ENCODE results near the gene CPT2.

The CPT2 gene

GRCh38 chr1:53250325-53250724, 53.7 kb downstream of the CPT2 start:
- no peaks in the 10 kb centered on the region for H3K4me1 ChIP-seq
- H3K36me3 ChIP-seq = peaks cover 0 to 5% (median 0%) of the 10 kb centered on the region in 3 donors
- TF ChIP-seq, protein P1, sequence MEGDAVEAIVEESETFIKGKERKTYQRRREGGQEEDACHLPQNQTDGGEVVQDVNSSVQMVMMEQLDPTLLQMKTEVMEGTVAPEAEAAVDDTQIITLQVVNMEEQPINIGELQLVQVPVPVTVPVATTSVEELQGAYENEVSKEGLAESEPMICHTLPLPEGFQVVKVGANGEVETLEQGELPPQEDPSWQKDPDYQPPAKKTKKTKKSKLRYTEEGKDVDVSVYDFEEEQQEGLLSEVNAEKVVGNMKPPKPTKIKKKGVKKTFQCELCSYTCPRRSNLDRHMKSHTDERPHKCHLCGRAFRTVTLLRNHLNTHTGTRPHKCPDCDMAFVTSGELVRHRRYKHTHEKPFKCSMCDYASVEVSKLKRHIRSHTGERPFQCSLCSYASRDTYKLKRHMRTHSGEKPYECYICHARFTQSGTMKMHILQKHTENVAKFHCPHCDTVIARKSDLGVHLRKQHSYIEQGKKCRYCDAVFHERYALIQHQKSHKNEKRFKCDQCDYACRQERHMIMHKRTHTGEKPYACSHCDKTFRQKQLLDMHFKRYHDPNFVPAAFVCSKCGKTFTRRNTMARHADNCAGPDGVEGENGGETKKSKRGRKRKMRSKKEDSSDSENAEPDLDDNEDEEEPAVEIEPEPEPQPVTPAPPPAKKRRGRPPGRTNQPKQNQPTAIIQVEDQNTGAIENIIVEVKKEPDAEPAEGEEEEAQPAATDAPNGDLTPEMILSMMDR (IDR thresholded peaks at IDR 0.05) = no peak
- DNase-seq = no peak
- no peaks in the 10 kb centered on the region for H3K9me3 ChIP-seq
- H3K27ac ChIP-seq = no peak overlapping the region
- no peaks in the 10 kb centered on the region for H3K27me3 ChIP-seq
- intact Hi-C loops (cut with DNase I; ENCODE audit: low total_unique reads) = no loop called here
- no peak overlapping the region for H3K4me3 ChIP-seq

DNA sequence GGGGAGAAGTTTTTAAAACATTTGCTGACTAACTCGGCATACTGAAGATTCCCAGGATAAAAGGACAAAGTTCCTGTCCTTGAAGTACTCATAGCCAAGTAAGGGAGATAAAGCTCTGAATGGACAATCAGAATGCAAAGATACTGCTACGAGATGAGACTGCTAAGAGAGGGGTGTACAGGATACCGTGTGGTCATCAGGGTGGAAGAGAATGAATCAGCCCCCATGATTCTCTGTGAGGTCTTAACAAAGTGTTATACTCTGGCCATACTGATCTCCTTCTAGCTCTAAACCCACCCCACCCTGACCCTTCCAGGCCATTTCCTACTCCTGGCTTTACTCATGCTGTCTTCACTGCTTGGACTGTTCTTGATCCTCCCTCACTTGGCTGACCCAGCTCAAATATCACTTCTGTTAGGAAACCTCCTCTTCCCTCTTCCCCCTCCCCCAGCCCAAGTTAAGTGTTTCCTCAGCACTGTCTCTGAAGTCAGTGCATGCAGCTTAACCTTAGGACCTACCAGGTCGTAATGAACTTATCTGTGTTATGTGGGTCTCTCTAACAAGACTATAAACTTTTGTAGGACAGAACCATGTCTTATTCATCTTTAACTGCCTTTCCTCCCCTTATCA, 57.5 kb downstream of the CPT2 start:
- DNase-seq = no peak
- TF ChIP-seq, protein P1 (IDR thresholded peaks at IDR 0.05) = no peak
- Histone ChIP-seq H3K27ac (no peak overlapping the region), H3K27me3 (no peaks in the 10 kb centered on the region), H3K9me3 (no peaks in the 10 kb centered on the region), H3K4me3 (no peak overlapping the region), H3K36me3 (peaks cover 0 to 19% (median 0%) of the 10 kb centered on the region in 3 donors), H3K4me1 (no peaks in the 10 kb centered on the region)
- intact Hi-C loops (cut with DNase I; ENCODE audit: low total_unique reads) = no loop called here

DNA sequence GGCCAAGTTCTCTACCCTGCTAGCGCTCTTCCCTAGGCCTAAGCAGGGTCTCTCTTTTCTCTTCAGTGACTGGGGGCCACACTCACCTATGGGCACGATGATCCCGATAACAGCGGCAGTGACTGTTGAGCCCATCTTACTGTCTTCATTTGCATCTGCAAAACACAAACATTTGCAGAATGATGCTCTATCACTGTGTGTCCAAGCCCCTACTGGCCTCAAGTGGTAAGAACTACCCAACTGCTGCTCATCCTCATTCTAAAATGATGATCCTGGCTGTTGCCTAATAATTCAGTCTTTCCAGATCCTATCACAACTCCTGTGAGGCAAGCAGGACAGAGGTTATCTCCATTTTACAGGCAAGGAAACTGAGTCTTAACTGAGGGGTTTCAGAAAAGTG, 58.4 kb downstream of the CPT2 start:
- no peaks in the 10 kb centered on the region for H3K9me3 ChIP-seq
- no peak overlapping the region for H3K4me3 ChIP-seq
- intact Hi-C loops (cut with DNase I; ENCODE audit: low total_unique reads) = no loop called here
- H3K4me1 ChIP-seq = no peaks in the 10 kb centered on the region
- no peak for DNase-seq
- H3K27me3 ChIP-seq = no peaks in the 10 kb centered on the region
- peaks cover 0 to 25% (median 0%) of the 10 kb centered on the region in 3 donors for H3K36me3 ChIP-seq
- TF ChIP-seq, protein P1 (IDR thresholded peaks at IDR 0.05) = no peak
- H3K27ac ChIP-seq = no peak overlapping the region

- Histone ChIP-seq H3K36me3 (peaks cover 0 to 42% (median 0%) of the 10 kb centered on the region in 3 donors), H3K27me3 (no peaks in the 10 kb centered on the region), H3K9me3 (no peaks in the 10 kb centered on the region), H3K4me1 (no peaks in the 10 kb centered on the region), H3K27ac (no peak overlapping the region), H3K4me3 (no peak overlapping the region)
- TF ChIP-seq, protein P1 (IDR thresholded peaks at IDR 0.05) = no peak
- intact Hi-C loops (cut with DNase I; ENCODE audit: low total_unique reads) = no loop called here
- no peak for DNase-seq
Observed at GRCh38 chr1:53256511-53257453, 60.2 kb downstream of the CPT2 start.

GRCh38 chr1:53257454-53258081, 60.9 kb downstream of the CPT2 start:
- TF ChIP-seq, protein P1 (IDR thresholded peaks at IDR 0.05) = no peak
- Histone ChIP-seq H3K27me3 (no peaks in the 10 kb centered on the region), H3K4me3 (no peak overlapping the region), H3K9me3 (no peaks in the 10 kb centered on the region), H3K36me3 (peaks cover 0 to 48% (median 0%) of the 10 kb centered on the region in 3 donors), H3K4me1 (no peaks in the 10 kb centered on the region), H3K27ac (no peak overlapping the region)
- DNase-seq = no peak
- intact Hi-C loops (cut with DNase I; ENCODE audit: low total_unique reads) = no loop called here
